Measurements from ENCODE around the gene GRB2.

GRB2 gene

DNA sequence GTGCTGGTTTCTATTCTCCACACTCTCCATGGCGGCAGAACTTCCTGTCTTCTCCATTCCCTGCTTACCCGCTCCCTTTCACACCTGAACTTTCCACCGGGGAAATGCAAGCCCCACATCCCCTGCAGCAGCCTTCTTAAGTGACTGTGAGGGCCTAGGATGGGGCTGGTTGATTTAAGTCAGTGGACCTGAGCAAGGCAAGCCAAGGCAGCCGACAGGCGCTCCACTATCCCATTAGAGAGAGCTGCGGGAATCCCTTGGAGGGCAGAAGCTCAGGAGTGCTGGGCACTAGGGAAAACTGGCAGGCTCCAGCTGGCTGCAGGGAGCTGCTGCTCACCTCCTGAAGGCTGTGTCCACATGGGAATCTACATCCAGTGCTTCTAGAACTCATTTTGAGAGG is 80.1 kb downstream of the GRB2 start:
- H3K27me3 ChIP-seq (ENCODE audit: insufficient read depth, low read depth, severe bottlenecking): no peaks in the 10 kb centered on the region
- DNase-seq: no peak
- TF ChIP-seq, protein P1, sequence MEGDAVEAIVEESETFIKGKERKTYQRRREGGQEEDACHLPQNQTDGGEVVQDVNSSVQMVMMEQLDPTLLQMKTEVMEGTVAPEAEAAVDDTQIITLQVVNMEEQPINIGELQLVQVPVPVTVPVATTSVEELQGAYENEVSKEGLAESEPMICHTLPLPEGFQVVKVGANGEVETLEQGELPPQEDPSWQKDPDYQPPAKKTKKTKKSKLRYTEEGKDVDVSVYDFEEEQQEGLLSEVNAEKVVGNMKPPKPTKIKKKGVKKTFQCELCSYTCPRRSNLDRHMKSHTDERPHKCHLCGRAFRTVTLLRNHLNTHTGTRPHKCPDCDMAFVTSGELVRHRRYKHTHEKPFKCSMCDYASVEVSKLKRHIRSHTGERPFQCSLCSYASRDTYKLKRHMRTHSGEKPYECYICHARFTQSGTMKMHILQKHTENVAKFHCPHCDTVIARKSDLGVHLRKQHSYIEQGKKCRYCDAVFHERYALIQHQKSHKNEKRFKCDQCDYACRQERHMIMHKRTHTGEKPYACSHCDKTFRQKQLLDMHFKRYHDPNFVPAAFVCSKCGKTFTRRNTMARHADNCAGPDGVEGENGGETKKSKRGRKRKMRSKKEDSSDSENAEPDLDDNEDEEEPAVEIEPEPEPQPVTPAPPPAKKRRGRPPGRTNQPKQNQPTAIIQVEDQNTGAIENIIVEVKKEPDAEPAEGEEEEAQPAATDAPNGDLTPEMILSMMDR (IDR thresholded peaks at IDR 0.05; ENCODE audit: low read depth, low read length): no peak
- no peak overlapping the region for H3K27ac ChIP-seq
- peaks cover 58% of the 10 kb centered on the region for H3K36me3 ChIP-seq
- no peaks in the 10 kb centered on the region for H3K9me3 ChIP-seq (ENCODE audit: severe bottlenecking)
- no peak overlapping the region for H3K4me3 ChIP-seq (ENCODE audit: low read depth, low read length)

DNA sequence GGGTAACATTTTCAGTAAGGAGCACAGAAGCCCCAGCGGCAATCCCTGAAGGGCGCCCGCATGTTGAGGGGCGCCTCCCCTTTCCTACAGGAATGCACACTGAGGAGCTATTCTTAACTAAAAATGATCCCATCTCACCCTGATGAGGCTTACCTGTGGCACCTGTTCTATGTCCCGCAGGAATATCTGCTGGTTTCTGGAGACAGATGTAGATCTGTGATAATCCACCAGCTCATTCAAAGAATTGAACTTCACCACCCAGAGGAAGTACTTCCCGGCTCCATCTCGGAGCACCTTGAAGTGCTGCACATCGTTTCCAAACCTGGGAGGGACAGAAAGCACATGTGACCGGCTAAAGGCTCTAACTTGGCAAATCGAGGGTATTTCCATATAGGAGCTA is 84.0 kb downstream of the GRB2 start:
- peaks cover 78% of the 10 kb centered on the region for H3K36me3 ChIP-seq
- TF ChIP-seq, protein P1 (IDR thresholded peaks at IDR 0.05; ENCODE audit: low read depth, low read length): no peak
- H3K27me3 ChIP-seq (ENCODE audit: insufficient read depth, low read depth, severe bottlenecking): no peaks in the 10 kb centered on the region
- H3K9me3 ChIP-seq (ENCODE audit: severe bottlenecking): no peaks in the 10 kb centered on the region
- no peak for DNase-seq
- H3K27ac ChIP-seq: no peak overlapping the region
- H3K4me3 ChIP-seq (ENCODE audit: low read depth, low read length): no peak overlapping the region

DNA sequence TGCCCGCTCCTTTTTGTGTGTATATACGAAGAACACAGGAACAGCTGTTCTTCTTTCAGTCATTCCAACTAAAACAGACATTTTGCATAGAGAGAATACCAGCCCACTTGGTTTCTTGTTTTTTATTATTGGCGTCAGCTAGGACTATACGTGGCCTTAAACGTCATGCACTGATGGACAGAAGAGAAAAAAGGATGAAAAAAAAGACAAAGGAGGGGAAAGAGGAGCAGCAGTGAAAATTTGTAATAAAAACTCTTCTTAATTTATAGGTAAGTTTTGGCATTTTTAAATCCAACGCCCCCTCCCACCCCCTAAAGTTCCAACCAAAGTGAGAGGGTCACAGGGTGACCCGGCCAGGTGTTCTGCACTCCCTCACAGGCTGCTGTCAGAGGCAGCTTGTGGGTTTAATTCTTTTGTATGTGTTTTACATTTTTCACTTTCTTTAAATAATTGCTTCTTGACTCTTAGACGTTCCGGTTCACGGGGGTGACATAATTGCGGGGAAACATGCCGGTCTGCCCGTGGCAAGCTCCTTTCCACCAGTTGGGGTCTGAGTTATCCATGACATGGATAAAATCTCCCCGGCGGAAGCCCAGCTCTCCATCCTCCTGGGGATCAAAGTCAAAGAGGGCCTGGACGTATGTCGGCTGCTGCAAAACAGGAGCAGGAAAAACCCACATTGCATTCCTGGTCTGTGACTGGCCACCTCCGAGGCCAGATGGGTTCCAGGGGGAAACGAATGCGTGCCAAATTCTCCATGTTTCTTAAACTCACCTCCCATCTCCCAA is 85.4 kb downstream of the GRB2 start:
- Histone ChIP-seq H3K36me3 (peaks cover 71% of the 10 kb centered on the region), H3K27me3 (ENCODE audit: insufficient read depth, low read depth, severe bottlenecking) (no peaks in the 10 kb centered on the region), H3K27ac (no peak overlapping the region), H3K9me3 (ENCODE audit: severe bottlenecking) (no peaks in the 10 kb centered on the region), H3K4me3 (ENCODE audit: low read depth, low read length) (no peak overlapping the region)
- TF ChIP-seq, protein P1 (IDR thresholded peaks at IDR 0.05; ENCODE audit: low read depth, low read length): no peak
- DNase-seq: no peak

- Histone ChIP-seq H3K36me3 (peaks cover 61% of the 10 kb centered on the region), H3K27ac (no peak overlapping the region), H3K27me3 (ENCODE audit: insufficient read depth, low read depth, severe bottlenecking) (no peaks in the 10 kb centered on the region), H3K4me3 (ENCODE audit: low read depth, low read length) (no peak overlapping the region), H3K9me3 (ENCODE audit: severe bottlenecking) (no peaks in the 10 kb centered on the region)
- TF ChIP-seq, protein P1 (IDR thresholded peaks at IDR 0.05; ENCODE audit: low read depth, low read length): no peak
- DNase-seq: no peak
Observed at GRCh38 chr17:75318615-75319222, 86.8 kb downstream of the GRB2 start.

GRCh38 chr17:75318211-75318610 is 87.3 kb downstream of the GRB2 start:
- Histone ChIP-seq H3K36me3 (peaks cover 56% of the 10 kb centered on the region), H3K27ac (no peak overlapping the region)
- TF ChIP-seq, protein P1 (IDR thresholded peaks at IDR 0.05; ENCODE audit: low read depth, low read length): no peak

More at GRCh38 chr17:75318211-75318610, 87.3 kb downstream of the GRB2 start:
- H3K4me3 ChIP-seq (ENCODE audit: low read depth, low read length): no peak overlapping the region
- no peak for DNase-seq
- H3K9me3 ChIP-seq (ENCODE audit: severe bottlenecking): no peaks in the 10 kb centered on the region
- no peaks in the 10 kb centered on the region for H3K27me3 ChIP-seq (ENCODE audit: insufficient read depth, low read depth, severe bottlenecking)
